ENCODE results near the gene ADAMTSL1.

DNA sequence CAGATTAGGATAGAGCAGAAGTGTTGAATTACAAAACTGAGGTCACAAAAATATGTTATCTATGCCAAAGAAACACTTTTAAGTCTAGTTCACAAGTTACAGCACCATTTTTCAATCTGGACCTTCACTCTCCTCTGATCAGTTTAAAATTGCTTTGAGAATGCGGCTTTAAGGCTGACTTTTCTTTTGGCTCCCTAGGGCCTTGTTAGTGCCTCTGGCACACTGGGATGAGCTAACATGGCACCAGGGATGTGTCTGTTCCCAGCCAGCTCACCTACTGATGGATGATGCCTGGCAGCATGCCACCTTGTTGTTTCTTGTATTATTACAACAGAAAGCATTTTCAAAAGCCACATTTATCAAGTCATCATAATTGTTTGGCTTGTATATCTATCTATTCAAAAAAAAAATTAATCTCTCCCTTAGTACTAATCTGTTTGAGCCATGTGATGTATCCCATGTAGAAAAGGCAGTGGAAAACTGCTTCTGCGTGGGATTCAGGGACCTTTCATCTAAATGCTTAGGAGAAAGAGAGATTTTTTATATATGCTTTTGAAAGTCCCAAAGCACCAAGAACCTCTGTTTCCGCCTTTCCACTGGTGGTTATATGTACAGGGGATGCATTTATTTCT is 46.6 kb downstream of the ADAMTSL1 start:
- TF ChIP-seq, protein P1, sequence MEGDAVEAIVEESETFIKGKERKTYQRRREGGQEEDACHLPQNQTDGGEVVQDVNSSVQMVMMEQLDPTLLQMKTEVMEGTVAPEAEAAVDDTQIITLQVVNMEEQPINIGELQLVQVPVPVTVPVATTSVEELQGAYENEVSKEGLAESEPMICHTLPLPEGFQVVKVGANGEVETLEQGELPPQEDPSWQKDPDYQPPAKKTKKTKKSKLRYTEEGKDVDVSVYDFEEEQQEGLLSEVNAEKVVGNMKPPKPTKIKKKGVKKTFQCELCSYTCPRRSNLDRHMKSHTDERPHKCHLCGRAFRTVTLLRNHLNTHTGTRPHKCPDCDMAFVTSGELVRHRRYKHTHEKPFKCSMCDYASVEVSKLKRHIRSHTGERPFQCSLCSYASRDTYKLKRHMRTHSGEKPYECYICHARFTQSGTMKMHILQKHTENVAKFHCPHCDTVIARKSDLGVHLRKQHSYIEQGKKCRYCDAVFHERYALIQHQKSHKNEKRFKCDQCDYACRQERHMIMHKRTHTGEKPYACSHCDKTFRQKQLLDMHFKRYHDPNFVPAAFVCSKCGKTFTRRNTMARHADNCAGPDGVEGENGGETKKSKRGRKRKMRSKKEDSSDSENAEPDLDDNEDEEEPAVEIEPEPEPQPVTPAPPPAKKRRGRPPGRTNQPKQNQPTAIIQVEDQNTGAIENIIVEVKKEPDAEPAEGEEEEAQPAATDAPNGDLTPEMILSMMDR (IDR thresholded peaks at IDR 0.05; ENCODE audit: poor library complexity, severe bottlenecking) = no peak
- TF ChIP-seq SMC3 (conservative IDR thresholded peaks at IDR 0.05; ENCODE audit: poor library complexity) (no peak), EP300 (conservative IDR thresholded peaks at IDR 0.05; ENCODE audit: poor library complexity, severe bottlenecking) (no peak)
- TF ChIP-seq, protein P2, sequence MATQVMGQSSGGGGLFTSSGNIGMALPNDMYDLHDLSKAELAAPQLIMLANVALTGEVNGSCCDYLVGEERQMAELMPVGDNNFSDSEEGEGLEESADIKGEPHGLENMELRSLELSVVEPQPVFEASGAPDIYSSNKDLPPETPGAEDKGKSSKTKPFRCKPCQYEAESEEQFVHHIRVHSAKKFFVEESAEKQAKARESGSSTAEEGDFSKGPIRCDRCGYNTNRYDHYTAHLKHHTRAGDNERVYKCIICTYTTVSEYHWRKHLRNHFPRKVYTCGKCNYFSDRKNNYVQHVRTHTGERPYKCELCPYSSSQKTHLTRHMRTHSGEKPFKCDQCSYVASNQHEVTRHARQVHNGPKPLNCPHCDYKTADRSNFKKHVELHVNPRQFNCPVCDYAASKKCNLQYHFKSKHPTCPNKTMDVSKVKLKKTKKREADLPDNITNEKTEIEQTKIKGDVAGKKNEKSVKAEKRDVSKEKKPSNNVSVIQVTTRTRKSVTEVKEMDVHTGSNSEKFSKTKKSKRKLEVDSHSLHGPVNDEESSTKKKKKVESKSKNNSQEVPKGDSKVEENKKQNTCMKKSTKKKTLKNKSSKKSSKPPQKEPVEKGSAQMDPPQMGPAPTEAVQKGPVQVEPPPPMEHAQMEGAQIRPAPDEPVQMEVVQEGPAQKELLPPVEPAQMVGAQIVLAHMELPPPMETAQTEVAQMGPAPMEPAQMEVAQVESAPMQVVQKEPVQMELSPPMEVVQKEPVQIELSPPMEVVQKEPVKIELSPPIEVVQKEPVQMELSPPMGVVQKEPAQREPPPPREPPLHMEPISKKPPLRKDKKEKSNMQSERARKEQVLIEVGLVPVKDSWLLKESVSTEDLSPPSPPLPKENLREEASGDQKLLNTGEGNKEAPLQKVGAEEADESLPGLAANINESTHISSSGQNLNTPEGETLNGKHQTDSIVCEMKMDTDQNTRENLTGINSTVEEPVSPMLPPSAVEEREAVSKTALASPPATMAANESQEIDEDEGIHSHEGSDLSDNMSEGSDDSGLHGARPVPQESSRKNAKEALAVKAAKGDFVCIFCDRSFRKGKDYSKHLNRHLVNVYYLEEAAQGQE (IDR thresholded peaks at IDR 0.05; ENCODE audit: borderline replicate concordance) = no peak

All from neural cell (in vitro differentiated cells).